HG03103 (cell line): ENCODE data around the gene TAS1R2.
"Not testable (repeated sequence)": the region's sequence is repeated elsewhere in the genome, so short reads cannot be mapped to it uniquely, and the experiment has no call there.

Experiments
- ATAC-seq: cut with Tn5 transposase; IDR thresholded peaks from one replicate; pipeline ENCODE4 v1.9.1; 2021; ENCODE audit warnings: low read depth; ENCODE audit not compliant: unreplicated experiment

The TAS1R2 gene

DNA sequence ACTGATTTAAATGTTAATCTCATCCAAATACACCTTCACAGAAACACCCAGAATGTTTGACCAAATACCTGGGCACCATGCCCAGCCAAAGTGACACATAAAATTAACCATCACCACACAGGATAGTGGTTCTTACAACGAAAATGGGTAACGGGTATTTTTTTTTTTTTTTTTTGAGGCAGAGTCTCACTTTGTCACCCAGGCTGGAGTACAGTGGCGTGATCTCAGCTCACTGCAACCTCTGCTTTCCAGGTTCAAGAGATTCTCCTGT lies 11.1 kb upstream of the TAS1R2 start:
- ATAC-seq = not testable (repeated sequence)

DNA sequence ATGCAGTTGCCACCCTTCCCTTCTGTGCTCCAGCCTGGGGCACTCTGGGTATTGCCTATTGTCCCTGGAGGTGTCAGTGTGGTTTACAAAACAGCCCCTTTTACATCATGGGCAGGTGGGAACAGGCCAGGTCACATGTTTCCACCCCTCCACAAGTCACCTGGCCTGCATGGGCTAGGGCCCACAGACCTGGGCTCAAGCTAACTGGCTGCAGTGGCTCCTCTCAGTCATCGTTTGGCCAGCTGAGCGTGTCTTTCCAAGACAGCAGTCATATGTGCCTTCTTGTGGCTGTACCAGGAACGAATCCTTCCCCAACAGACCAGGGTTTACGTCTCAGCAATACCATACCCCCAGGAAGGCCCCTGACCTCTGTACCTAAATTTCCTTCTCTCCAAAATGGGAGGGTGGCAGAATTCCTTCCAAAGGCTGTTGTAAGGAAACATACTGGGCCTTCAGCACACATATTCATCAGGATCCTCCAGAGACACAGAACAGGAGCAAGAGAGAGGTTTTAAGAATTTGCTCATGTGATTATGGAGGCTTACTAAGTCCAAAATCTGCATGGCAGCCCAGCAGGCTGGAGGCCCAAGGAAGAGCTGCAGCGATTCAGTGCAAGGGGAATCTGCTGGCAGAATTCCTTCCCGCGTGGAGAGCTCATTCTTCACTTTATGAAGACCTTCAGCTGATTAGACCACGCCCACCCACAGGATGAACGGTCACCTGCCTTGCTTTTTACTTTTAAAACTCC lies 10.6 kb upstream of the TAS1R2 start:
- ATAC-seq = no peak

DNA sequence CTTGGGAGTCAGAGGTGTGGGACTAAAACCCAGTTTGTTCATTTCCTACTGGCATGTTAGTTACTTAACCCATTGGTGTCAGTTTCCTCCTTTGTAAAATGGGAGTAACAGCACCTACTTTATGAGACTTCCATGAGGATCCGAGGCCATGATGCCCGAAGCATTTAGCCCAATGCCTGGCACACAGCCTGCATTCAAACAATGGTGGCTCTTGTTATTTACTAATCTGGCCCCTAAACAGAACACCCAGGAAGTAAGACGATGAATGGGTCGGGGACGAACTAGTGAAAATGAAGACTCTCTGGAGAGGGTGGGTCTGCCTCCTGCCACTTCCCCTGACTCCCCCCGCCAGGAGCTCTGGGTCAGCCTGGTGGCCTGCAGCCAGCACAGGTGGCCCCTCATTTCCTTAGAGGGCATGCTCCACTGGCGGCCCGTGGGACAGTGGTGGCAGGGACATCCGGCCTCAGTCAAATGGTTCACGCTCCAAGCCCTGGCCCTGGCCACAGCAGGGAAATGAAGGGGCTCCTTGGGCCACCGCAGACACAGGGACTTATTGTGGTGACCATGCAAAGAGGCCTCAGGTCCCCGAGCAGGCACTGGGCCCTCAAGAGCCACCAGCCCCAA lies 9.5 kb upstream of the TAS1R2 start:
- ATAC-seq = no peak

DNA sequence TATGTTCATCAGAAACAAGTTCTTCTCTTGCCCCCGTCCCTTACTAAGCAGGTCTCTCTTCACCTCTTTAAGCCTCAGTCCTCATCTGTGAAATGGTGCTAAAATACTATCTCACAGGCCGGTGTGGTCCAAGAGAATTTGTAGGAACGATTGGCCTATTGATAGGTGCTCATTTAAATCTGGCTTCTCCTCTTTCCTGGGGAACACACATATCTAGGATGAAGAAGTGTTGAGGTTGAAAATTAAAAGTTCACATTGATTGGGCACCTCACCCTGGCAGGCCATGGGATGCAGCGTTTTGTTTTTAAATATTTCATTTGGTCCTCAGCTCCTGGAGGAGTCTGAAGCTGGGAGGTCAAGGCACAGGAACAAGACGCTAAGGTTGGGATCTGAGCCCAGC lies 8.9 kb upstream of the TAS1R2 start:
- ATAC-seq = no peak

DNA sequence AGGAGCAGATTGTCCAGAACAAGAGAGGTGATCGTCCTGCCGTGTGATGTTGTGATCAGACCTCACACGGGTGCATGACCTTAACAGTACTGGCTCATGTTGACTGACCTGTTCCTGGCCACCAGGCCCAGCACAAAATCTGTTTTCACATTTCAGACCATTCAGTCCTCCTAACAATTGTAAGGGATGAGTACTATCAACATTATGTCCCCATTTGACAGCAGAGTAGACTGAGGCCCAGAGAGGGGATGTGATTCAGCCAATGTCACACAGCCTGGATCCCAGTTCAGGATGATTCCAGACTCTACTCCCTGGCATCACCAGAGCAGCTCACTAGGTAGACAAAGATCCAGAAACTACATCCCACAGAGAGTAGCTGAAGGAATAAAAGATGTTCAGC lies 7.4 kb upstream of the TAS1R2 start:
- ATAC-seq = no peak

DNA sequence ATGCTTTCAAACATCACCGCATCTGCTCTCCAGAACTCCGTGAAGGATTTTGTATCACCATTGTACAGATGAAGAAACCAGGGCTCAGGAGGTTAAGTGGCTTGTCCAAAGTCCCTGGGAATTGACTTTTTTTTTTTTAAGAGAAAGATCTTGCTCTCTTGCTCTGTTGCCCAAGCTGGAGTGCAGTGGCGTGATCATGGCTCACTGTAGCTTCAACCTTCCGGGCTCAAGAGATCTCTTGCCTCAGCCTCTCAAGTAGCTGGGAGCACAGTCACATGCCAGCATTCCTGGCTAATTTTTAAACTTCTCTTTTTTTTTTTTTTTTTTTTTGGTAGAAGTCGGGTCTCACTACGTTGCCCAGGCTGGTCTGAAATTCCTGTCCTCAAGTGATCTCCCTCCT lies 6.9 kb upstream of the TAS1R2 start:
- ATAC-seq = no peak

DNA sequence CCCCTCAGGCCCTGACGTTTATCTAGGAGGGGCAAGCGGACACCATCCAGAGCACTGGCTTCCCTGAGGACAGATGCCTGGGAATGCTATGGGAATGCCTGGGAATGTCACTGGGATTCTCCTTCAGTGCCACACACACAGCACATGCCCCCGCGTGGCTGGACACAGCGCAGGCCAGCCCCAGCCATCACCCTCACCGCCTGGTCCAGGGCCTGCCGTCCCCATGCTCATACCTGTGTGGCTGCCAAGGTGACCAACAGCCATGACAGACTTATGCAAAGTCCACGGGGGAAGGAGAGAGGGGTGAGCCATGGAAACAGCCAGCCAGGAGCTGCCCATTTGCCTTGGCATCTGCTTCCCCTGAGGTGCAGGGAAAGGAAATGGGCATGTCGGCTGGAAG lies 5.7 kb upstream of the TAS1R2 start:
- ATAC-seq = no peak

DNA sequence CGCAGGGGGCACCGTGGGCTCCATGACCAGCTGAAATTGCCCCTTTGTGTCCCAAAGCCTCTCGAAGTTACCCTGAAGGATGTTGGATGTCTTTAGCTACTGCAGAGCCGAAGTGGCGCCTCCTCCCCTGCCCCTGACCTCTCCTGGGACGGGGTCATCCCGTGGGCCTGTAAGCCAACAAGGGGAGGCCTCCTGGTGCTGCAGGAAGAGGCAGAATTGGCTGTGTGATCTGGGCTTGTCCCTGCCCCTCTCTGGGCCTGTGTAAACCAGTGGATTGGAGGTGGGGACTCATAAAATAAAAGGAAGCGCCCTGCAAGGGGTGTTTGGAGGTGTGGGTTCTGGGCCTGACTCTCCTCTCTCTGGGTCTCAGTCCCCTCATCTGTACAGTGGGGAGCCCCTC lies 2.1 kb upstream of the TAS1R2 start:
- no peak for ATAC-seq

DNA sequence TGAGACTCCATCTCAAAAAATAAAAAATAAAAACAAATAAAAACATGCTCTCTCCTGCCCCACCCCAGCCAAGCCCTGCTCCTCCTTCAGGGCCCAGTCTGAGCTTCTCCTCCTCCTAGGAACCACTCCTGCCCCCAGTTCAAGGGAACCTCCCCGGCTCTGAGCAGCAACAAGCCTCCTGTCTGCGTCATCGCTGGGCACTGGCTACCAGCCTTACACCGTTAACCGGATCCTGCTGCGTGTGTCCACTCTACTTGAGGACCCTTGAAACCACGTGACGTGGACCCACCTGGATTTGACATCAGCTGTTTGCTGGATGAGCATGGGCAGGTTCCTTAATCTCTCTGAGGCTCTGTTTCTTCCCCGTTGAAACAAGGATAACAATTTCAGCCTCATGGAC lies 1.6 kb upstream of the TAS1R2 start:
- ATAC-seq = no peak

DNA sequence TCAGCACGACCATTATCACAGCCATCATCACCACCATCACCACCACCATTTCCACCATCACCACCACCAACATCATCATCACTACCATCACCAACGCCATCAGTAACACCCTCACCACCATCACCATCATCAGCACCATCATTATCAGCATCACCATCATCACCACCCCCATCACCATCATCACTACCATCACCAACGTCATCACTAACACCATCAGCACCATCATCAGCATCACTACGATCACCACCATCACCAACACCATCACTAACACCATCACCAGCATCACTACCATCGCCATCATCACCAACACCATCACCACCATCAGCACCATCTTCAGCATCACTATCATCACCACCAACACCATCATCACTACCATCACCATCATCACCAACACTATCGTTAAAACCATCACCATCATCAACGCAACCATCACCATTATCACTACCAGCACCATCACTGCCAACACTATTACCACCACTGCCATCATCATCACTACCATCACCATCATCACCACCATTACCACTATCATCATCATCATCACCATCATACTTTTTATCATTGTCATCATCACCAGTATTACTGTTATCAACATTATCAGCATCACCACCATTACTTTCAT lies 1.3 kb downstream of the TAS1R2 start:
- ATAC-seq = no peak

DNA sequence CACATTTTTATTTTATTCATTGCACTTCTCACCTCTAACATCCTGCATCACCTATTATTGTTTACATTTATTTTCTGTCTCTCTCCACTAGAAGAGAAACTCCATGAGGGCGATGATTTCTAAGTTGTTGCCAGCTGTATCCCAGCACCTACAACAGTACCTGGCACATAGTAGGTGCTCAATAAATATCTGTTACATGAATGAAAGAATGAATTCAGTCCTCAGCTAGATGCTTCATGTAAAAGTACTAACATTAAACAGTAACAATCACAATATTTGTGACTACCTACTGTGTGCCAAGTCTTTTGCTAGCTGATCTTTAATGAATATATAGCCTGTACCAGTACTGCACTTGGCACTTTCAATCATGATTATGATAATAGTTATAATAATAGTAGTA lies 3.0 kb downstream of the TAS1R2 start:
- no peak for ATAC-seq

DNA sequence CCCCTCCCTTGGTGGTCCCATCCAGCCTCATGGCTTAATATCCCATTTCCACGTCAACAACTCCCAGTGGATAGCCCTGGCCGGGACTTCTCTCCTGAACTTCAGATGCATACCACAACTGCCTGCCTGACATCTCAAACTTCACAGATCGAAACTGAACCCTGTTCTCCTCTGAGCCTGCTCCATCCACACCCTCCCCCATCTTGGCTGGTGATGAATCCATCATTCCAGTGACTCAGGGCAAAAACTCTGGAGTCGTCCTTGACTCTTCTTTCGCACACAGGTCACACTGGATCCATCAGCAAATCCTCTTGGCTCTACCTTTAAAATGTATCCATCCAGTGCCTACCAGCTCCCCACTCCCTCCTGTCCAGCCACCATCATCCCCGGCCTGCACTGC lies 3.9 kb downstream of the TAS1R2 start:
- ATAC-seq = no peak

DNA sequence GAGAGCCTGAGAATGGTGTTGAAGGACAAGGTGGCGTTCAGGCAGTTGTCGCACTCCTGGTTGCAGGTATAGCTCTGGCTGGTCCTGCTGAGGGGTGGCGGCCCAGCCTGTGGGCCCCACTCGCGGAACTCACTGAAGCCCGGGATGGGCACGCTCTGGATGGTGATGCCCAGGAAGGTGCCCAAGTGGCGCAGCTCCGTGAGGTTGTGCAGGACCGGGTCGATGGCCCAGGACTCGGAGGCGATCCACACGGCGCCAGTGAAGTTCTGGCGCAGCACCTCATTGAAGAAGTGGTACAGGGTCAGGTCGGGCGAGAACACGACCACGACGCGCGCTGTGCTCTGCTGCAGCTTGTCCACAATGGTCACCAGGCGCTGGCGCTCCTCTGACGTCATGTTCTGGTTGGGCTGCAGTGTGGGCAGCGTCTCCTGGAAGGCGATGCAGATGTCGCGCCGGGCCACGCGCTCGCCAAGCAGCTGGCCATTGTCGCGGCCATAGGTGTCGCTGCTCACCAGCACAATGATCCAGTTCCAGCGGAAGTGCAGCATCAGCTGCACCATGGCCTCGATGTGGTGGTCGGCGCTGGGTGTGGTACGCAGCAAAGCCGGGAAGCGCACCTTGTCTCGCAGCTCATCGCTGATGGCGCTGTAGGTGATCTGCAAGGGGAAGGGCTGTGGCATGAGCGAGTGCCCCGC lies 5.0 kb downstream of the TAS1R2 start:
- no peak for ATAC-seq

DNA sequence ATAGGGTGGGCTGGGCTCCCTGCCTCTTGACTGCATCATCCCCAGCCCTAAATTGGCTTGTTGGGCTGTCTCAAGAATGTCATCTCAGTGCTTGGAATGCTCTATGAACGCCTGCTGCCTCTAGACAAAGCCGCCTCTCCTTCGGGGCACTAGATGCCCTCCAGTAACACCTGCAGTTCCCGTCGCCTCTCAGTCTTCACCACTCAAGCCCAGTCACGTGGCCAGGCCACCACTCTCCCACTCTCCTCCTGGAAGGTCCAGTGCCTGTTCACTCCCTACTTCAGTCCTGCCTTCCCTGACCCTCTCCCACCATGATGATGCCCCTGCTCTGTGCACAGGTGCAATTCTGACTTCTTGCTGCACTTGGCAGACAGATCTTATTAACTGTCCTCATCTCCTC lies 7.0 kb downstream of the TAS1R2 start:
- no peak for ATAC-seq

DNA sequence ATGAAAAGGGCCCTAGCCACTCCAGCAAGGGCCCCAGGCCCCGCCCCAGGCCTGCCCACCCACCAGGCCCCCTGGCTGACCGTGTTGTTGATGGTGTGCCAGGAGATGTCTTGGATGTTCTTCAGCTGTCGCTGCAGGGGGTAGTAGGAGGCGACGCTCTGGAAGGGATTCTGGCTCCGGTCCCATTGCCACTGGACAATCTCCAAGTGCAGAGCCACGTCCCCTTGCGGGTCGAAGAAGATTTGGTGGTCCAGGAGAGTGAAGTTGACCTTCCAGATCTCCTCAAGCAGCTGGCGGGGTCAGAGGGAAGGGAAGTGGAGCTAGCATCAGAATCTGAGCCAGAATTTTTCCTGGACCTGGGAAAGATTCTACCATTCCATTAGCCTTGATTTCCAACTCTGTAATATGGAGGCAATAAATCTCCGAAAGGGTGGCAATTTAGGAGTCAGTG lies 10.2 kb downstream of the TAS1R2 start:
- ATAC-seq = no peak

DNA sequence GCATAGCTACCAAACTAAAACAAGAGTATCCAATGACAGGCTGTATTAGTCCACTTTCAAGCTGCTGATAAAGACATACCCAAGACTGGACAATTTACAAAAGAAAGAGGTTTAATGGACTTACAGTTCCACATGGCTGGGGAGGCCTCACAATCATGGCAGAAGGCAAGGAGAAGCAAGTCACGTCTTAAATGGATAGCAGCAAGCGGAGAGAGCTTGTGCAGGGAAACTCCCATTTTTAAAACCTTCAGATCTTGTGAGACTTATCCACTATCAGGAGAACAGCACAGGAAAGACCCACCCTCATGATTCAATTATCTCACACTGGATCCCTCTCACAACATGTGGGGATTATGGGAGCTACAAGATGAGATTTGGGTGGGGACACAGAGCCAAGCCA lies 11.7 kb downstream of the TAS1R2 start:
- not testable (repeated sequence) for ATAC-seq

DNA sequence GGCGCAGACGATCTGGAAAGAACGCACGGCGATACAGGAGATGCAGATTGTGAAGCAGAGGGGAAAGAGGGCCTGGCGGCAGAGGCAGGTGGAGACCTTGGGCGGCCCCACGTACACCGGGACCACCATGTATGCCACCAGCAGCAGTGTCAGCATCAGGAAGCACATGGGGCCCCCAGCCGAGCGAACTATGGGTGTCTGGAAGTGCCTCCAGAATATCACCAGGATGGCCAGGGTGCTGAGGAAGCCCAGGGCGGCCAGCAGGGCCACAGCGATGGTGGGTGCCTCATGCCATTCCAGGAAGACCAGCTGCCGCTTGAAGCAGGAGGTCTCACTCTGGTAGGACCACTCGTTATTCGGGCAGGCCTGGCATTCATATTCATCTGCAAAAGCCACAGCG lies 19.3 kb downstream of the TAS1R2 start:
- ATAC-seq = no peak

DNA sequence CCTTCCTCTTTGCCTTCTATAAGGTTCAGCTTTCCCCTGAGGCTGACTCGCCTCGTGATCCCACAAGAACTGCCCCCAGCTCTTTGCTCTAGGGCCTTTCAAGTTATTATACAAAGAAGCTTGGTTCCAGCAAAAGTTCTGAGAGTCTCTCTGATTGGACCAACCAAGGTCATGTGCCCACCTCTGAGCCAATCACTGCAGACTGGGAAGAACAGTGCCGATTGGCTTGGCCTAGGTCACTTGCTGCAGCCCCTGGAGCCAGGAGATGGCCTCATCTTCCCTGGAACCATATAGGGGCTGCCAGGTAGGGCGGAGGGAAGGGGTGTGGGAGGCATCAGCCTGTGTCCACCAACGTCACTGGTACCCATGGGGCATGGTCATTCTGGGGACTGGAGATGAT lies 22.8 kb downstream of the TAS1R2 start:
- no peak for ATAC-seq

DNA sequence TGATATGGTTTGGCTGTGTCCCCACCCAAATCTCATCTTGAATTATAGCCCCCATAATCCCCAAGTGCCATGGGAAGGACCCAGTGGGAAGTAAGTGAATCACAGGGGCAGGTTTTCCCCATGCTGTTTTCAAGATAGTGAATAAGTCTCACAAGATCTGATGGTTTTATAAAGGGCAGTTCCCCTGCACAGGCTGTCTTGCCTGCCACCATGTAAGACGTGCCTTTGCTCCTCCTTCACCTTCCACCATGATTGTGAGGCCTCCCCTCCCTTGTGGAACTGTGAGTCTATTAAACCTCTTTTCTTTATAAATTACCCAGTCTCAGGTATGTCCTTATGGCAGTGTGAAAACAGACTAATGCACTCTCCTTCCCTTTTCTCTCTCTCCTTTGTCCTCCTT lies 27.1 kb downstream of the TAS1R2 start:
- not testable (repeated sequence) for ATAC-seq

DNA sequence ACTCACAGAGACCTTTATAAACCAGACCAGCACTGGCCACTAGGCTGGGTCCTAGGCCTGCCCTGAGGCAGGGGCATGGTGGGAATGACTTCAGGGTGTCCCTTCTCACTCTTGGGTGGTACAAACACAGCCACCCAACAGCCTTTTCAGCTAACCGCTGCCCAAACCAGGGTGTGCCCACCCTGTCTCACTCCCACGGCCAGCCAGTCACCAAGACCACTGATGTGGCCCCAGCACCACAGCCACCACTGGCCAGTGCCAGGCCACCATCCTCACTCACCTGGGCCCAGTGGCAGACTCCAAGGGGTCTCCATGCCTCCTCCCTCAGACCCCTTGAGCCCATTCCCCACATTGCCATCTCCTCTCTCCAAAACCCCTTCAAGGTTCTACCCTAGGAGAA lies 27.8 kb downstream of the TAS1R2 start:
- ATAC-seq = no peak

DNA sequence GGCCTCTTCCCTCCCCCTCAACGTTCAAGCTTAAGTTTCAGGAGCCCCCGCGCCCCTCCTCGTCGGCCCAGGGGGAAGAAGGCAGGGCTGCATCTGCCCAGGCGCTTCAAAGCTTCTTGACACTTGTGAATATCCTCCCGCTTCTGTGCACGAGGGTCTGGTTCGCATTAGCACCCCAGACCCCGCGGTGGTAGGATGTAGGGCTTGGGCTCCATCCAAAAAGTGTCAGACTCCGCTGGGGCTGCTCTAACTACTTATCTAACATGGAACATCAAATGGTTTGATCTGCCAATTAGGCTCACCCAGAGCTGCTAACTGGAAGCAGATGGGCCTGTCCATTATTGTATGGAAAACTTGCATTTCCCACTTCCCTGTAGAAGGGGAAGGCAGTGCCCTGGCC lies 28.9 kb downstream of the TAS1R2 start:
- no peak for ATAC-seq

DNA sequence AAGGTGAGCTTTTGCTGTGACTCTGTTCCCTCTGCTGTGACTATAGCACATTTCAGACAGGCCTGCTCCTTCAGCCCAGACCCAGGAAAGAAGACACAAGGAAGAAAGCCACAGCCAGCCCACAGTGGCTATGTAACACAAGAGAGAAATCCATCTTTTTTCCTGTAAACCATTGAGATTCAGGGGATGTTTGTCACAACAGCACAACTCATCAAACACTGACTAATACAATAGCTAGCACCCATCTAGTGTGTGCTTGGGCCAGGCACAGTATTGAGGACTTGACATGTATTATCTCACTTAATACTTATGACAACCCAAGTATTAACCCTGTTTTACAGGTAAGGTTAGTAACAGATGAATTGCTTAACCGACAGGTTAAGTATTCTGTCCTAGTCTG lies 29.8 kb downstream of the TAS1R2 start:
- no peak for ATAC-seq
